H1 (cell line): ENCODE measurements around the gene NRXN3.

Source experiments
- ASH2L ChIP-seq: fragments of 200-600, 300-600 bp; sonication (generic); IDR thresholded peaks from one replicate; pipeline ENCODE4 v1.7.1; 2017; ENCODE audit warnings: low read length
- CEBPB ChIP-seq: IDR thresholded peaks from 2 replicates; pipeline ENCODE4 v1.6.1; 2012; ENCODE audit warnings: low read depth, low read length
- CREB1 ChIP-seq: IDR thresholded peaks from 2 replicates; pipeline ENCODE4 v1.6.1; 2012; ENCODE audit warnings: inconsistent platforms
- CTCF ChIP-seq, 3 experiments: IDR thresholded peaks; 1 replicate in 2 of 3; 2 replicates in 1 of 3; pipeline versions ENCODE4 v1.5.1 to v1.6.1; 2011; ENCODE audit warnings: low read length in 3 of 3, mild to moderate bottlenecking in 3 of 3, inconsistent platforms in 2 of 3, low read depth in 1 of 3, moderate library complexity in 1 of 3; ENCODE audit not compliant: insufficient read depth in 1 of 3; ENCODE audit errors: control extremely low read depth in 1 of 3

- TF ChIP-seq CTCF (IDR thresholded peaks at IDR 0.05; ENCODE audit: control extremely low read depth in 1 of 3, insufficient read depth in 1 of 3, low read depth in 1 of 3, low read length in 3 of 3): no peak
- TF ChIP-seq CEBPB: no peak
- TF ChIP-seq CREB1: no peak
- no peak for TF ChIP-seq ASH2L
Observed at GRCh38 chr14:78253986-78254385, 83.8 kb downstream of the NRXN3 start.
